Ishikawa (cell line): Measurements from ENCODE around the gene SNORC.

Source experiments
- CEBPB ChIP-seq: IDR thresholded peaks from 2 replicates; pipeline ENCODE4 v1.6.1; 2012
- CREB1 ChIP-seq: IDR thresholded peaks from 2 replicates; pipeline ENCODE4 v1.6.1; 2012; ENCODE audit warnings: low read depth
- EGR1 ChIP-seq: IDR thresholded peaks from 2 replicates; pipeline ENCODE4 v1.6.1; 2012
- EP300 ChIP-seq: IDR thresholded peaks from 2 replicates; pipeline ENCODE4 v1.6.1; 2012; ENCODE audit warnings: borderline replicate concordance
- FOXM1 ChIP-seq: IDR thresholded peaks from 2 replicates; pipeline ENCODE4 v1.6.1; 2012; ENCODE audit warnings: low read depth, borderline replicate concordance
- NFIC ChIP-seq: IDR thresholded peaks from 2 replicates; pipeline ENCODE4 v1.6.1; 2012
- RAD21 ChIP-seq: IDR thresholded peaks from 2 replicates; pipeline ENCODE4 v1.6.1; 2012; ENCODE audit warnings: low read depth
- REST ChIP-seq: IDR thresholded peaks from 2 replicates; pipeline ENCODE4 v1.6.1; 2012; ENCODE audit warnings: low read depth, mild to moderate bottlenecking
- TAF1 ChIP-seq: IDR thresholded peaks from 2 replicates; pipeline ENCODE4 v1.6.1; 2012; ENCODE audit warnings: low read depth, mild to moderate bottlenecking
- TCF12 ChIP-seq: IDR thresholded peaks from 2 replicates; pipeline ENCODE4 v1.6.1; 2012; ENCODE audit warnings: low read depth
- TEAD4 ChIP-seq: IDR thresholded peaks from 2 replicates; pipeline ENCODE4 v1.6.1; 2012
- ZBTB7A ChIP-seq: IDR thresholded peaks from 2 replicates; pipeline ENCODE4 v1.6.1; 2012; ENCODE audit warnings: low read depth
- TF ChIP-seq, protein P1 (sequence below): IDR thresholded peaks from 2 replicates; pipeline ENCODE4 v1.6.1; 2012
- TF ChIP-seq, protein P2 (sequence below): IDR thresholded peaks from 2 replicates; pipeline ENCODE4 v1.6.1; 2012

- TF ChIP-seq CEBPB, result no peak
- TF ChIP-seq, protein P1, sequence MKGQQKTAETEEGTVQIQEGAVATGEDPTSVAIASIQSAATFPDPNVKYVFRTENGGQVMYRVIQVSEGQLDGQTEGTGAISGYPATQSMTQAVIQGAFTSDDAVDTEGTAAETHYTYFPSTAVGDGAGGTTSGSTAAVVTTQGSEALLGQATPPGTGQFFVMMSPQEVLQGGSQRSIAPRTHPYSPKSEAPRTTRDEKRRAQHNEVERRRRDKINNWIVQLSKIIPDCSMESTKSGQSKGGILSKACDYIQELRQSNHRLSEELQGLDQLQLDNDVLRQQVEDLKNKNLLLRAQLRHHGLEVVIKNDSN, result no peak
- no peak for TF ChIP-seq NFIC
- TF ChIP-seq ZBTB7A, result no peak
- TF ChIP-seq, protein P2, sequence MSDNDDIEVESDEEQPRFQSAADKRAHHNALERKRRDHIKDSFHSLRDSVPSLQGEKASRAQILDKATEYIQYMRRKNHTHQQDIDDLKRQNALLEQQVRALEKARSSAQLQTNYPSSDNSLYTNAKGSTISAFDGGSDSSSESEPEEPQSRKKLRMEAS, result no peak
- no peak for TF ChIP-seq EP300
- TF ChIP-seq FOXM1, result no peak
- TF ChIP-seq RAD21, result no peak
- TF ChIP-seq REST, result no peak
- TF ChIP-seq EGR1, result no peak
- TF ChIP-seq TAF1, result no peak
- no peak for TF ChIP-seq TEAD4
- no peak for TF ChIP-seq CREB1
- no peak for TF ChIP-seq TCF12
Measured at GRCh38 chr2:232913903-232914302, 43.8 kb downstream of the SNORC start.
